GM10266 (cell line): Measurements from ENCODE around the gene EFNA5.

ENCODE experiments used
- DNase-seq: peaks from one replicate; pipeline ENCODE4 v3.0.0; 2012; ENCODE audit errors: extremely low spot score
- CTCF ChIP-seq: IDR thresholded peaks from 2 replicates; pipeline ENCODE4 v1.5.1; 2012; ENCODE audit warnings: mild to moderate bottlenecking, low read depth; ENCODE audit not compliant: control insufficient read depth, insufficient read depth; ENCODE audit errors: missing control alignments

Gene EFNA5

GRCh38 chr5:107572715-107573368 is 97.9 kb downstream of the EFNA5 start:
- DNase-seq = no peak
- TF ChIP-seq CTCF = no peak

- peak; percentile 91 for TF ChIP-seq CTCF
- peak; percentile 64 for DNase-seq
Measured at GRCh38 chr5:107571621-107572536, 98.9 kb downstream of the EFNA5 start.

GRCh38 chr5:107570805-107571531 is 99.8 kb downstream of the EFNA5 start:
- peak; percentile 2 for TF ChIP-seq CTCF
- DNase-seq = peak; percentile 46

GRCh38 chr5:107570181-107570580 is 100.6 kb downstream of the EFNA5 start:
- no peak for DNase-seq
- TF ChIP-seq CTCF = no peak

GRCh38 chr5:107567901-107568671 is 102.7 kb downstream of the EFNA5 start:
- no peak for TF ChIP-seq CTCF
- no peak for DNase-seq

- no peak for DNase-seq
- TF ChIP-seq CTCF = no peak
Measured at GRCh38 chr5:107566986-107567385, 103.8 kb downstream of the EFNA5 start.
